PFSK-1 (cell line): ENCODE measurements around the gene MEGF6.

Experiments
- FOXP2 ChIP-seq: optimal IDR thresholded peaks from 2 replicates; pipeline ENCODE3; 2011; ENCODE audit warnings: borderline replicate concordance, control low read depth, inconsistent platforms; ENCODE audit not compliant: insufficient read depth; ENCODE audit errors: extremely low read length, extremely low read depth
- POLR2AphosphoS5 ChIP-seq: IDR thresholded peaks from 2 replicates; pipeline ENCODE4 v1.6.1; 2012; ENCODE audit warnings: low read depth, mild to moderate bottlenecking, control low read depth, low read length, moderate library complexity
- SIN3A ChIP-seq: IDR thresholded peaks from 2 replicates; pipeline ENCODE4 v1.6.1; 2012; ENCODE audit warnings: mild to moderate bottlenecking, low read length, moderate library complexity, borderline replicate concordance; ENCODE audit not compliant: insufficient read depth
- TAF1 ChIP-seq: IDR thresholded peaks from 2 replicates; pipeline ENCODE4 v1.6.1; 2012; ENCODE audit warnings: low read length, control low read depth, borderline replicate concordance; ENCODE audit not compliant: insufficient read depth
- TF ChIP-seq, protein P1 (sequence below), 2 experiments: IDR thresholded peaks; 2 replicates each; pipeline versions ENCODE4 v1.6.1 to v1.8.0; 2011 to 2012; ENCODE audit warnings: low read depth in 2 of 2, low read length in 2 of 2, control low read depth in 1 of 2, inconsistent platforms in 1 of 2, mild to moderate bottlenecking in 1 of 2, moderate library complexity in 1 of 2; ENCODE audit not compliant: insufficient read depth in 1 of 2

Gene MEGF6

GRCh38 chr1:3469104-3469848, 142.0 kb downstream of the MEGF6 start:
- TF ChIP-seq POLR2AphosphoS5 (no peak), FOXP2 (no peak), TAF1 (no peak), SIN3A (no peak)
- TF ChIP-seq, protein P1, sequence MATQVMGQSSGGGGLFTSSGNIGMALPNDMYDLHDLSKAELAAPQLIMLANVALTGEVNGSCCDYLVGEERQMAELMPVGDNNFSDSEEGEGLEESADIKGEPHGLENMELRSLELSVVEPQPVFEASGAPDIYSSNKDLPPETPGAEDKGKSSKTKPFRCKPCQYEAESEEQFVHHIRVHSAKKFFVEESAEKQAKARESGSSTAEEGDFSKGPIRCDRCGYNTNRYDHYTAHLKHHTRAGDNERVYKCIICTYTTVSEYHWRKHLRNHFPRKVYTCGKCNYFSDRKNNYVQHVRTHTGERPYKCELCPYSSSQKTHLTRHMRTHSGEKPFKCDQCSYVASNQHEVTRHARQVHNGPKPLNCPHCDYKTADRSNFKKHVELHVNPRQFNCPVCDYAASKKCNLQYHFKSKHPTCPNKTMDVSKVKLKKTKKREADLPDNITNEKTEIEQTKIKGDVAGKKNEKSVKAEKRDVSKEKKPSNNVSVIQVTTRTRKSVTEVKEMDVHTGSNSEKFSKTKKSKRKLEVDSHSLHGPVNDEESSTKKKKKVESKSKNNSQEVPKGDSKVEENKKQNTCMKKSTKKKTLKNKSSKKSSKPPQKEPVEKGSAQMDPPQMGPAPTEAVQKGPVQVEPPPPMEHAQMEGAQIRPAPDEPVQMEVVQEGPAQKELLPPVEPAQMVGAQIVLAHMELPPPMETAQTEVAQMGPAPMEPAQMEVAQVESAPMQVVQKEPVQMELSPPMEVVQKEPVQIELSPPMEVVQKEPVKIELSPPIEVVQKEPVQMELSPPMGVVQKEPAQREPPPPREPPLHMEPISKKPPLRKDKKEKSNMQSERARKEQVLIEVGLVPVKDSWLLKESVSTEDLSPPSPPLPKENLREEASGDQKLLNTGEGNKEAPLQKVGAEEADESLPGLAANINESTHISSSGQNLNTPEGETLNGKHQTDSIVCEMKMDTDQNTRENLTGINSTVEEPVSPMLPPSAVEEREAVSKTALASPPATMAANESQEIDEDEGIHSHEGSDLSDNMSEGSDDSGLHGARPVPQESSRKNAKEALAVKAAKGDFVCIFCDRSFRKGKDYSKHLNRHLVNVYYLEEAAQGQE (IDR thresholded peaks at IDR 0.05; ENCODE audit: insufficient read depth in 1 of 2, low read depth in 2 of 2, low read length in 2 of 2) = no peak

DNA sequence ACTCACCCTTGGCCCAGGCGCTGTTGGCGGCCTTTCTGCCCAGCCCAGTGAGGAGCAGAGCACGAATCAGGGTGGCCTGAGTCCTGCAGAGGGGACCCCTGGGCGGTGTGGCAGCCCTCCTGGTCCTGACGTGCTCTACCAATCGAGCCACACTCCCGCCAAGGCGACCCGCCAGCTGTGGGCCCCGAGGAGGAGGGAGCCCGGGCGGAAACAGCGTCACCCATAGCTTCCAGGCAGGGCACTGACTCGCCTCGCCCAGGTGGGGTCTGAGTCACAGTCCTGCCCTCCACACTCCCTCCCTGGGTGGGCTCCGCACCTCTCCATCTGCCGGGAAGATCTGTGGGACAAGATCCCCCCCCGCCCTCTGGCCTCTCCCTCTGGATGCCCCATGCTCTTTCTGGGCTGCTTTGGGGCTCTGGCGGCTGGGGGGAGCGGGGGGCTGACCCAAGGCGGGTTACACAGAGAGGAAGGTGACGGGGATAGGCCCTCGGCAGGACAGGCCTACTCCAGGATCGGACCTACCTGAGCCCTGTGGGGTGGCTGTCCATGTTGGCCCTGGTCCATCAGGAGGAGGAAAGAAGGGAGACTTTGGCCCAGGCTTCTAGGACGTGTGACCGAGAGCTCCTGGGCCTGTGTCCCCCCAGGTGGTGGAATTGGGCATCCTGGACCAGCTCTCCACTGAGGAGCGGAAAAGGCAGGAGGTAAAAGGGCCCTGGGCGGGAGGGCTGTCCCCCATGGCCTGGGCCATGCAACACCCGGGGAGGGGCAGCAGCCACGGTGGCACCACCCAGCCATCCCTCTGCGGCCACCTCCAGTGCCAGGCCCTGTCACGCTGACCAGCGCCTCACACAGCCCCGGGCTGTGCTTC, 142.8 kb downstream of the MEGF6 start:
- TF ChIP-seq, protein P1 (IDR thresholded peaks at IDR 0.05; ENCODE audit: insufficient read depth in 1 of 2, low read depth in 2 of 2, low read length in 2 of 2) = no peak
- no peak for TF ChIP-seq SIN3A
- TF ChIP-seq TAF1 = no peak

GRCh38 chr1:3467096-3468036, 143.9 kb downstream of the MEGF6 start:
- no peak for TF ChIP-seq POLR2AphosphoS5
- TF ChIP-seq, protein P1 (IDR thresholded peaks at IDR 0.05; ENCODE audit: insufficient read depth in 1 of 2, low read depth in 2 of 2, low read length in 2 of 2) = no peak
- TF ChIP-seq SIN3A = no peak
- TF ChIP-seq FOXP2 = no peak
- no peak for TF ChIP-seq TAF1

GRCh38 chr1:3466366-3467075, 144.8 kb downstream of the MEGF6 start:
- TF ChIP-seq POLR2AphosphoS5 (no peak), FOXP2 (no peak), SIN3A (no peak), TAF1 (no peak)
- TF ChIP-seq, protein P1 (IDR thresholded peaks at IDR 0.05; ENCODE audit: insufficient read depth in 1 of 2, low read depth in 2 of 2, low read length in 2 of 2) = no peak
